ENCODE results near the gene ENPP6.
"Not testable (repeated sequence)": the region's sequence is repeated elsewhere in the genome, so short reads cannot be mapped to it uniquely, and the experiment has no call there.

The ENPP6 gene

DNA sequence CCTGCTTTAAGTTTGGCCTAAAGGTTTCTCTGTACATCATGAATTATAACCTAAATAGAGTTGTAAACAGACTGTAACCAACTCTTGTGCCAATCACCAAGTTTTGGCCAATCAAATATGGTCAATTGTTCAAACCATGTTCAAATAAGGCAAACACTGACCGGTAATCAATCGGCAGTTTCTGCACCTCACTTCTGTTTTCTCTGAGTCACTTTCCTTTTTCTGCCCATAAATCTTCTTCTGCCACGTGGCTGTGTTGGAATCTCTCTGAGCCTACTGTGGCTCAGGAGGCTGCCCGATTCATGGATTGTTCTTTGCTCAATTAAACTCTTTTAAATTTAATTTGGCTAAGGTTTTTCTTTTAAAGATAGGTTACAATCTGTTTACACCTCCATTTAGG, 16.5 kb upstream of the ENPP6 start:
- DNase-seq: no peak

GRCh38 chr4:184232975-184233374, 15.3 kb upstream of the ENPP6 start:
- no peak for DNase-seq

DNA sequence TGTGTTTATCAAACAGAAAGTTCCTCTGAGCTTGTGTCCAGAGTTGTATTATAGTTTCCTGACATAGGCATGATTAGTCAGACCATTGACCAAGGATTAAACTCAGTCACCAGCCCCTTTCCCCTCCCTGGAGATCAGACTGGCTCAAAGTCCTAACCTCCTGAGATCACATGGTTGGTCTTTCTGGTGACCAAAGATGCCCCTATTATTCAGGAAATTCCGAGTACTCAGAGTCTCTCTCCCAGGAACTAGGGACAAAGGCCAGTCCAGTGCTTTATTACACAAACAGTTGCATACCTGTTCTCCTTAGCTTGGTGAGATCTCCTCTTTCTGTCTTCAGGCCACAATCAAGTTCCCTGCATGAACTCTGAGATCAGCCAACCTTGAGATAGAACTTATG, 14.5 kb upstream of the ENPP6 start:
- DNase-seq: no peak

GRCh38 chr4:184231573-184231972, 13.9 kb upstream of the ENPP6 start:
- DNase-seq: no peak

DNA sequence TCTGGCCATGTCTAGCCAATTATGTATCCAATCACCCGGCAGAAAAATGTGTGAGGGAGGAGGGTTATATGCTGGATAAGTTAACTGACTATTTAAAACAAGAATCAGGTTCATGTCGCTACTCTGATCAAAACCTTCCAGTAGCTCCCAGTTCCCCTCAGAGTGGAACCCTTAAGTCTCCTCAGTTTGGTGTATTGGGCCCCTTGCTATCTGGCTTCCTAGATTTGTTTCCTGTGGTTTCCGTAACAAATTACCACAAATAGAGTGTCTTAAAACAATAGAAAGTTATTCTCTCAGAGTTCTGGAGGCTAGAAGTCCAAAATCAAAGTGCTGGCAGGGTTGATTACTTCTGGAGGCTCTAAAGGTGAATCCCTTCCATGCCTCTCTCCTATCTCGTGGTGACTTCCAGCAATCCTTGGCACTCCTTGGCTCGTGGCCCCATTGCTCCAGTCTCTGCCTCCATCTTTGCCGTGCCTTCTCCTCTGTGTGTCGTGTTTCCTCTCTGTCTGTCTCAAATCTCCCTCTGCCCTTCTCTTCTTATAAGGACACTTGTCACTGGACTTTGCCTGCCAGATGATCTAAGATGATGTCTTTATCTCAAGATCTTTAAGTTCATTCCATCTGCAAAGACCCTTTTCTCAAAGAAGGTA, 10.5 kb upstream of the ENPP6 start:
- DNase-seq: no peak

GRCh38 chr4:184216515-184216914, 1.2 kb downstream of the ENPP6 start:
- no peak for DNase-seq

GRCh38 chr4:184215709-184216328, 1.9 kb downstream of the ENPP6 start:
- no peak for DNase-seq

DNA sequence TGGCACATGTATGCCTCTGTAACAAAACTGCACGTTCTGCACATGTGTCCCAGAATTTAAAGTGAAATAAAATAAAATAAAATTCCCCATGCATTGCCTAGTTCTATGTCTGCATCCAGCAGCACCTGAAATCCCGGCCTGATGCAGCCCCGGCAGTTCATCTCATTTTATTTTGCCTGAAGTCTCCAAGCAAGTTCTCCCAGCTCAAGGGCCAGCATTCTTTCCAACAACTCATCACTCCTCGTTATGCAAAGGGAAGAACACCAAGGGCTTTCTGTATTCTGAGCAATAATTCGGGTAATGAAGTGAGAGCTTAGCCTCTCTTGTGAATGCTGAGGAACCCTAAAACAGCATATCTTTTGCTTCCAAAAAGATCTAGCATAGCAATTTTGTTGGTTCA, 2.7 kb downstream of the ENPP6 start:
- no peak for DNase-seq

DNA sequence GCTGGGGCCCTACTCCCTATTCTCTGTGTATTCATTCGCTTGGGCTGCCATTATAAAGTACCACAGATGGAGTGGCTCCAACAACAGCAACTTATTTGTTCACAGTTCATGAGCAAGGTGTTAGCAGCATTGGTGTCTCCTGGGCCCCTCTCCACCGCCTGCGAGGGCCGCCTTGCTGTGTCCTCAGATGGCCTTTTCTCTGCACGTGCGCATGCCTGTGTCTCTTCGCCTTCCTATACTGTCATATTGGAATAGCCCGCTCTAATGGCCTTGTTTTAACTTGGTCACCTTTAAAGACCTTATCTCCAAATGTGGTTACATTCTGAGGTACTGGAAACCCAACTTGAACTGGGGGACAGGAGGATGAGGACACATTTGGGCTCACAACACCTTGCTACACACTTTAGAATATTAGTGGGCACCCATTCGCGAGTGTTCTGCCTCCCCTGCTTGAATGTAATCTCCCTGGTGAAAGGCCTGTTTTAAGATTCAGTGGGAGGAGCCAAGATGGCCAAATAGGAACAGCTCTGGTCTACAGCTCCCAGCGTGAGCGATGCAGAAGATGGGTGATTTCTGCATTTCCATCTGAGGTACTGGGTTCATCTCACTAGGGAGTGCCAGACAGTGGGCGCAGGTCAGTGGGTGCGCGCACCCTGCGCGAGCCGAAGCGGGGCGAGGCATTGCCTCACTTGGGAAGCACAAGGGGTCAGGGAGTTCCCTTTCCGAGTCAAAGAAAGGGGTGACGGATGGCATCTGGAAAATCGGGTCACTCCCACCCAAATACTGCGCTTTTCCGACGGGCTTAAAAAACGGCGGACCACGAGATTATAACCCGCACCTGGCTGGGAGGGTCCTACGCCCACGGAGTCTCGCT, 9.7 kb downstream of the ENPP6 start:
- DNase-seq: not testable (repeated sequence)

DNA sequence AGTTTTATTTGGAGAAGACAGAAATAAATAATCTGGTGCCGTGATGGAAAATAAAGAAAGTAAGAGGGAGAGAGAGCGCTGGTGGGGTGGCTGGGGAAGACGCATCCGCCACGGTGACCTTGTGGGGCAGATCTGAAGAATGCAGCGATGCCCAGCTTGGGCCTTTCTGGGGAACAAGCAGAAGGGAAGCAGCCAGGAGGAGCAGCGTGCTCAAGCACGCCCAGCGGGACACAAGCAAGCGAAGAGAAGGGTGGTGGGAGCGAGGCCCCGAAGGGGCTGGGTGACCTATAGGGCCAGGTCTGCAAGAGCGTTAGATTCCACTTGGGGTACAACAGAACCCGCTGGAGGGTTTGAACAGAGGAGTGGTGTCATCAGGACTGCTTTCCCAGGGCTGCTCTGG, 12.4 kb downstream of the ENPP6 start:
- no peak for DNase-seq

GRCh38 chr4:184203300-184203699, 14.4 kb downstream of the ENPP6 start:
- DNase-seq: no peak

- DNase-seq: no peak
These were observed 16.5 kb downstream of the ENPP6 start for GRCh38 chr4:184201179-184201578.

- no peak for DNase-seq
These were observed 17.4 kb downstream of the ENPP6 start for GRCh38 chr4:184200296-184200695.

DNA sequence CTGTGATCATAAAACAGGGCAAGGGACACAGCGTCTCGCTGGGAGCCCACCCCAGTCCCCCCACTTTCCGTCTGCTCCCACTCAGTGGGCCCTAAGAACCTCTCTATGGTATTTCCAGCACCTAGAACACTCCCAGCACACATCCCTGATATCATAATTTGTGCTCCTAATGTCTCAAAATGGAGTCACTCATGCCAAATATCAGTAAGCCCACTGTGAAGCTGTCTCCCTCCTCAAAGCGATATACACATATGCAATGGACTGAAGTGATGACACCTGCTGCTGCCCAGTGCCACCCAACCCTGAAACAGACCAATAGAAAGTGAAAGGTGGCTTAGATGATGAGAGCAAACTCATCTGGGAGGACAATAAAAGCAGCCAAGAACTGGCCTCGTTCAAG, 17.9 kb downstream of the ENPP6 start:
- no peak for DNase-seq

- no peak for DNase-seq
These were observed 19.5 kb downstream of the ENPP6 start for GRCh38 chr4:184198190-184198589.

DNA sequence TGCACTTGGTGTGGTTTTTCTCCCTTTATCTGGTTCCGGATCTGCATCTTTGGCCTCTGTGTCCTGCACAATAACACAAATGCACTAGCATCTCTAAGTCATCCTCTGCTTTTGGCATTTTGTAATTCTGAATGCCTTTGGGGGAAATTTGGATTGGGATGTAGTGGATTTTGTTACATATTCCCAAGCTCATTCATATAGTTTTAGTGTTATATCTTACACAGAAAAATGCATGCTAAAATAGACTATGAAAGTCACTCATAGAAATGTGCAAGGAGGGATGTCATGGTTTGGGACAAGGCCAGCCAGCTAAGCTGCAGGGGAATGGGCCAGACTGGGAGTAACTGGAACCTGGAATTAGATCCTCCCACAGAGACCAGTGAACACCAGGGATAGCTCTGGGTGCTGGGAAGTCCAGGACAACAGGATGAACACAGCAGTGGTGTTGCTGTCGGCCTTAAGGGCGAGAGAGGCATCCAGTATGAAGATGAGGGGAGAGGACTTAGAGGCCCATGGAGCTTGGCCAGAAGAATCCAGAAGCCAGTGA, 20.1 kb downstream of the ENPP6 start:
- DNase-seq: no peak

GRCh38 chr4:184196730-184197385, 20.8 kb downstream of the ENPP6 start:
- DNase-seq: no peak

- no peak for DNase-seq
These were observed 23.8 kb downstream of the ENPP6 start for GRCh38 chr4:184193556-184194525.

DNA sequence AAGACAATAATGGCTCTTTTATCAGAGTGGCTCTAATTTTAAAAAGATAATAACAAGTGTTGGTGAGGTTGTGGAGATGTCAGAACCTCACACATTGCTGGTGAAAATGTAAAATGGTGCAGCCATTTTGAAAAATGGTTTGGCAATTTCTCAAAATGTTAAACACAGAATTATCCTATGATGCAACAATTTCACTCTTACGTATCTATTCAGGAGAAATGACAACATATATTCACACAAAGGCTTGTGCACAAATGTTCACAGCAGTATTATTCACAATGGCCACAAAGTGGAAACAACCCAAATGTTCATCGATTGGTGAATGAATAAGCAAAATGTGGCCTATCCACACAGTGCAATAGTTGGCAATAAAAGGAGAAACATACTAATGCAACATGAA, 24.7 kb downstream of the ENPP6 start:
- no peak for DNase-seq

DNA sequence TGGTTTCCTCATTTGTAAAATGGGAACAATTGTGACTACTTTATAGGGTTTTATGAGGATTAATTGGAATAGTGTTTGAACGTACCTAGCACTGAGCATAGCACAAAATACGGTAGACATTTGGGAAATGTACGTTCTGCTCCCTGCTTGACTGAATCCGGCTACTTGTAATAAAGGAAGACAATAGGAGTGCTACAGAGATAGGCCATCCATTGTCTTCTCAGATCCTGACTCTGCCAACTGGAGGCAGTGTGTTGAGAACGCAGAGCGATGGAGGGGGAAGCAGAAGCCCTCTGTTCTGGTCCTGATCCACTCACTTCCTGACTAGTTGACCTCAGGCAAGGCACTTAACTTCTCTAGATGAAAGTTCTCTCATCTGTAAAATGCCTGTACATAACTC, 26.4 kb downstream of the ENPP6 start:
- no peak for DNase-seq

DNA sequence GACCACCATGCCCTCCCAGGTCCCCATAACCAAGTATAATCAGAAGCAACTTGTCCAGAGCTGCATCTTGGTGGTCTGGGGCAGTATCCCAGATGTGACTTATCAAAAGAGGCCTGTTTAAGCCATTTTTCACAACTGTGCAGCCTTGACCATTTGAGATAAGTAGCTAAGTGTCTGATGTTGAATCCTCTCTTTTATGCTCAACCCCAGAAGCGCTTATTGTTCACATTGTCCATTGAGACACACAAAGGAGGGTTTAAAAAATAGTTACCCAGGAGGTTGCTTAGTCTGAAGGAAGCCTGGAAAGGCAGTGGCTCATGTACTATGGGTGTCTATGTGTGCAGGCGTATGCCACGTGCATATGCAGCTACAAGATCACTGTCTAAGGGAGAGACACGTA, 27.0 kb downstream of the ENPP6 start:
- DNase-seq: no peak

DNA sequence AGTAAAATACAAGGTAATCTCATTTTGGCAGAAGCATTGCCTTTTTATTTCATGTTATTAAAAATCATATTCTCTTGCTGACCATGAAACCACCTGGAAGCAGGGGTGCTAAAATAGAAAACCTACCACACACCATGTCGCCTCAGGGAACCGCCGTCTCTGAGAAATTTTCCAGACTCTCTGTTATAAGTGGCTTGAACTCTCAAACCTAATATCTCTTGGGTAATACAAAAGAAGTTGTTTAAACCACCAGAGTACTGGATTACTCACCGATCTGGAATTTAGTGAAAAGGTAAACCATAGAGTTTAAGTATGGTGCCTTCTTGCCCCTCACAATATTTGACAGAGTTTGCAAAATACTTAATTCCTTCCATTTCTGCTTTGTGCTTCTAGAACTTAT, 27.7 kb downstream of the ENPP6 start:
- DNase-seq: no peak

Measured in activated CD8-positive, alpha-beta memory T cell treated with anti-CD3 and anti-CD28 coated beads, Interleukin-2, amount 50 U/mL, for 48 hours (primary cell).